GM21529 (cell line): Measurements from ENCODE around the gene FER.

ENCODE experiments used
- ATAC-seq: cut with Tn5 transposase; IDR thresholded peaks from one replicate; pipeline ENCODE4 v1.9.1; 2021; ENCODE audit not compliant: unreplicated experiment

The FER gene

DNA sequence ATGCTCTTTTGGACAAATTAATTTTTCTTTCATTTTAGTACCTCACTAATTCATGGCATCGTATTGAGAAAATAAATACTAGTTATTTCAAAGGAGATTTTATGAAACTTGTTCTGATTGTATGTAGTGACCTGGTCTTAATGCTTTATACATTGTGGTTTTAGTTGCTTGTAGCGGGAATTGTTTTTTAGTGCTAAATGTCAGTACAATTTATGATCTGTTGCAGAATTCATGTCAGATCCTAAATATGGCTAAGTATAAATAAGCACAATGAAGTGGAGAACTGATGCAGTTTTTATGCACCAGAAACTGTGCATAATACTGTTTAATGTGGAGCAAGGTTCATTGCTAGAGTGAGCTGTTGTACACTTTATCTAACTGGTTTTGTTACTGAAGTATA is 353.3 kb downstream of the FER start:
- no peak for ATAC-seq

DNA sequence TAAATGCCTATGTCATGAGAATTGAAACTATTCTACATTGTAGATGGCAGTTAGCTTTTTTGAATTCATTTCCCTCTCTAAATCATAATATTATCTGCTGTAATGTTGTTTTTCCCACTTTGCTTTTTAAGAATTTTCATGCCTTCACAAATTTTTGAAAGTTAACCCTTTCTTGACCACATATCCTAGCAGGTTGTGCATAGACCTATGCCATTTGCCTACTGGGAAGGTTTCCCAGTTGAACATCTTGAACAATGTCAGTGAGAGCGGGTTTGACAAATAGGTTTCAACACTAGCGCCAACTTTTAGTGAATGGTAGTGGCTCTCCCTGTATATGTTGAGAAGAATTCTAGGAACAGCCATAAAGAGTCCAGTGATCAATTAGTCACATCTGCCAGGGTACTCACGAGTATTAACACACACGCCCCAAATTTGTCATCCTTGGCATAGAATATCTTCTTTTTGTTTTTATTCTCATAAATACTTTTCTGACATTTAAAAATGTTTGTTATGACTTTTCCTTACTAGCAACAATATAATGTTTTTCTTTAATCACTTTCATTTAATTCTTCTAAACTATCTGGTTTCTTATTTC is 354.5 kb downstream of the FER start:
- no peak for ATAC-seq

DNA sequence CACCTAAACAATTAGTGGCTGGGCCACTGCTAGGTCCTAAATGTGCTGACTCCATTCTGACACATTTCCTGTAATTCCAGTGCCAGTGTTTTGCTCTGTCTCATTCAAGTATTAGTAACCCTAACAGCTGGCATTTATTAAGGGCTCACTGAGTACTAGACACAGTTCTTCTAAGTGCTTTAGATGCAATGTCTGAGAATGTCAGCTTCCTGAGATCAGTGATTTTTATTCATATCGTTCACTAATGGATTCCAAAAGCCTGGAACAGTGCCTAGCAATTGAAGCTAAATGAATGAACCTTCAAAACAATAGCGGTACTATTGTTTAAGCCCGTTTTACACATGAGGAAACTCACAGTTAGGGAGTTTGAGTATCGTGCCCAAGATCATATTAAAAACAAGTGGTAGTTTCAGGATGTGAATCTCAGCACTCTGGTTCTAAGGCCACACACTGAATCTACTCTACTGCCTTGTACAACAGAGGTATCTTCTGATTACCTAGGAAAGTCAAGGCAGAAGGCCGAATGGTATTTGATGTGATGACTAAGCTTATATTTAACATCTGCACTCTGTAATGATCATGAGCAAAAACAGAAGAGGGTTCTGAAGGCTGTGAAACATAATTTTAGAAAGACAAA is 358.1 kb downstream of the FER start:
- no peak for ATAC-seq

DNA sequence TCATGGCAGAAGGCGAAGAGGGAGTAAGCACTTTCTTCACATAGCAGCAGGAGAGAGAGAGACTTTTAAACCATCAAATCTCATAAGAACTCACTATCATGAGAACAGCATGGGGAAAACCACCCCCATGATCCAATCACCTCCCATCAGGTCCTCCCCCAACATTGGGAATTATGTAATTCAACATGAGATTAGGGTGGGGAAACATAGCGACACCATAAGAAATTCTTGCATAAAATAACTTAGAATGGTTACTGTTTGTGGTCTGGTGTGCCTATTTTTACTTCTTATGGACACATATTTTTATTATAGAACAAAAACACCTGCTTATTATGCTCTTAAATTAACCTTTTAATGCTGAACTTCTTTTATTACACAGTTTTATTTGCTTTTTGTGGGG is 364.0 kb downstream of the FER start:
- ATAC-seq: no peak

DNA sequence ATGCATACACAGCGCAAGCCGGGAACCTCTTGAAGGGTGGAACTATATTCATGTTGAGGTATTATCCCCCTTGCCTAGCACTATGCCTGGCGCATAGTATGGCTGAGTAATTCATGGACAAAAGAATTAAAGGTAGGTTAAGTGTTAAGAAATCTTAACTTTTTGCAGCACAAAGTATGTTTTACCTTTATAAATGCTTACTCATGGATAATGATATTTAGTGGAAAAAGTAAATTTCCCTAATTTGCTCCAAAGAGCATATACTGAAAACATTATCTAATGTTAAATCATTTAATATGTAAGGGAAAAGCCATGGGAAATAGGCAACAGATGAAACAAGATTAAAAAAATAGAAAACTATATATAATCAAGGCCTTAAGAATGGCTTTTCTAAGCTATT is 365.9 kb downstream of the FER start:
- ATAC-seq: no peak

DNA sequence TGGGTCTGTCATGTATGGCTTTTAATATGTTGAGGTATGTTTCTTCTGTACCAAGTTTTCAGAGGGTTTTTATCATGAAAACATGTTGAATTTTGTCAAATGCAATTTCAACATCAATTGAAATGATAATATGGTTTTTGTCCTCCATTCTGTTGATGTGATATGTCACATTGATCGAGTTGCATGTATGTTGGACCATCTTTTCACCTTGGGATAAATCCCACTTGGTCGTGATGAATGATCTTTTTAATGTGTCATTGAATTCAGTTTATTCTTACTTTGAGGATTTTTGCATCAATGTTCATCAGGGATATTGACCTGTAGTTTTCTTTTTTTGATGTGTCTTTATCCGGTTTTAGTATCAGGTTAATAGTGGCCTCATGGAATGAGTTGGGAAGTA is 373.5 kb downstream of the FER start:
- no peak for ATAC-seq

DNA sequence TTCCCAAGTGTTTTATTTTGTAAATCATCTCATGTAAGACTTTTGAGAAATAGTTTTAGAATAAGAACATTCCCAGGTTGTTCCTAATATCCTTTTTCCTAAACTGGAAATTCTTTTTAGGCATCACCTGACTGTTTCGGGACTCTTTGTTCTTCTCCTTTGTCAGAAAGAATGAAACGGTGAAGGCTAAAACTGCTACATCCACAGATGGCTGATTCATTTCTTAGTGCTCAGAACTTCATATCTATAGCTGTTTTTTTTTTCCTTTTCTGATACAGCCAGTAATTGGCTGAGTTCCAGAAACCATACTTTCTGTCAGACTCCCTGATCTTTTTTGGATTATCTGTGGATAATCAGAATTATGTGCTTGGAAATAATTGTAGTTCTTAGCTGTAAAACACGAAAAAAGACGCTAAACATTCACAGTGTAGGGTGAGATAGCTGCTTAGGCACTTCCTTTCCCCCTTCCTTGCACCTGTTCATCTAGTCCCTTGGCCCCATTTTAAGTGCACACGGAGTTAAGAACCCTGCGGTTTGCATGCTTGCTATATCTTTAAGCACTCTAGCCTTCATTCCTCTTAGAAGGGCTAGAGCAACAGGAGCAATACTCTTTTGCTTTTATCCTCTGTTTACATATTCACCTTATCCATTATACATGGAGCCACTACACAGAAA is 378.2 kb downstream of the FER start:
- no peak for ATAC-seq

DNA sequence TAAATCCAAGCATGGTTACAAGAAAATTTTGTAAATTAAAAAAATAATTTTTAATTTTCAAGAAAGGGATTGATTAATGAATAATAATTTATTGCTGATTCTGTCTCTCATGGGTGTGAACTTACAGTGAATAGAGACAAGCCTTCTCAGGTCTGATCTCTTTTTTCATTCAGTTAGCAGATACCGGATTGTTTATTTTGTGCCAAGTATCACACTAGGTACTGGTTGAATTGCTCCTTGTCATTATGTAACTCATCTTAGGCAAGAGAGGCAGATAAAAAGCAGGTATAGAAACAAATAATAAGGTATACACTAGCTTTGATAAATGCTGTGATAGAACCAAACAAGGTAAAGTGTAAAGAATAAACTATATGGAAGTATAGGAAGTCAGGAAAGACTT is 378.8 kb downstream of the FER start:
- ATAC-seq: no peak

DNA sequence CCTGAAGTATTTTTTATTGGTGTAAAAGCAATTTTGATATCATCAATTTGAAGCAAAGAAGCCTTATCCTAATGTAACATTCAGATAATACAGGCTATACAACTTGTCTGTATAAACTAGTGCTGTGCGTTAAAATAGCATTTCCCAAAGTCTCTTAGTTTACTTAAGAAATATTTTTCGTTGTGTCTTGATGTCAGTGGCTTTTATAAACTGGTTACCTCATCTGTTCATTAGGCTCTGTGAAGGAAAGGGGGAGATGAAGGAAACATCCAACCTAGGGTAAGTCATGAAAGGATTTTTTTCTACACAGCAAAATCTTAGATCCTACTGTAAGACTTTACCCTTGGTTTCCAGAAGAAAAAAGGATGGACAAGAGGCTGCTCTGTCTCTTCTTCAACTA is 389.2 kb downstream of the FER start:
- ATAC-seq: no peak

DNA sequence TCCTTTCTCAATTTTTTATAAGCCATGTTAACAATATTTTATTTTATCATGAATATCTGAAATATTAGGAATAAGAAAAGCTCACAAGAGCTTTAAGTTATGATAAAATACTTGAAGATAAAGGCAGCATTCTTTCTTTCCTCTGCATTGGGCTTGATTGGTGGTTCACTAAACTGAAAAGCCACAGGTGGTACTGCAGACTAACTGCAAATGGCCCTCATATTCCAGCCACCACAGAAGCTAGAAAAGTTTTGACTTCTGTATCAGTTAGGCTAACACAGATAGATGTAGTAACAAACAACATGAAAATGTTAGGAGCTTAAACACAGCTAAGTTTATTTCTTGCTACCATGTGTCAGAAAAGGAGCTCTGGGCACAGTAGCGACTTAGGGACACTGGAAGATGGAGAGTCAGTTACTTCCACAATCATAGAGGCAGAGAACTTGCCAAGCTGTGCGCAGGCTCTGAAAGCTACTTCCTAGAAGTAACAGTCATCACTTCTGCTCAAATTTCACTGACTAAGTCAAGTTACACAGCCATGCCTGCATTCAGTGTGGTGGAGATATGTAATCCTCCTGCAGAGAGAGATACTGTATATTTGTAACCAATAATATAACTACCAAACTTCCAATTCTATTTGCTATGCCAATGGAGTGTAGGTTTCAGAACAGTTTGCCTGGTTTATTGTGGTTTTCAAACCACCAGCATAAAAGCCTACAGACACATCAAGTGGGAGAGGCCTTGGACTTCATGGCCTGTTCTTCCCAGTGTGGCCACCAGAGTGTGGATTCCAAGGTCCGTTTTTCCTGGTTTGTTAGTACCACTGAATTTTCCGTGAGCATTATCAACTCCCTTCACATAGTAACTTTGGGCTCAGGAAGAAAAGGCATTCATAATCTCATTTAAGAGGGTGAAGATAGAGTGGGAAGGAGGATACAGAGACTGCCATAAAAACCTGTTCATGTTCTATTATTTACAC is 393.8 kb downstream of the FER start:
- no peak for ATAC-seq

DNA sequence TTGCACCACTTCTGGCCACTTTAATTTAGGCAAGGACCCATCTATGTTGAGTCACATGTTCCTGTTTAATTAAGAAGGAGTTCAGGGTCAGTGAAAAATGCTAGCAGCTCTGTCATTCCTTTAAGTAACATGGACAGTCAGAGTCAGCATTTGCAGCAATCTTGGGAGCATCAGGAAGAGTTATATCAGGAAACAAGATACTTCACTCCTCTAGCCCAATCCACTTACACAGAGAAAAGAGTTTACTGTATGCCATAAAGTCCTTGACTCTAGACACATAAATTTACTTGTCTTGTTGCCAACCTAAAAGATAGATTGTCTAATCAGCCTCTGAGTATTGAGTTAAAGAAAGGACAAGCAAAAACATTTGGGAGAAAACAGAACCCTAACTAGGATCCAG is 395.3 kb downstream of the FER start:
- ATAC-seq: no peak

DNA sequence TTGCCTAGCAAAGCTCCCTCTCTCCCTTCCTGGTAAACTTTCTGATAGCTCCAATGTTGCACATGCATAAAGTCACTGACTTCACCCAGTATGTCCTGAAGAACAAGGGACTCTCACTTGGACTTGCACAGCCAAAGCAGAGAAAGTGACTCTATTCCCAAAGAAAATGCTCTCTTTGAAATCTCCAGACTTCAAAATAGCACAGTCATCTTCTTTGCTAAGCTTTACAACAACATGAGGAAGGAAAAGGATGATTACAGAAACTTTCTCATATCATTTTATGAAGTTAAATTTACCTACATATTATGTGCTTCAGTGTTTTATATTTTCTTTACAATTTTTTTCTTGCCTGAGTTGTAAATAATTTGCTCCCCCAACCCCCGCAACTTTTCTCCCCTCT is 397.4 kb downstream of the FER start:
- no peak for ATAC-seq

DNA sequence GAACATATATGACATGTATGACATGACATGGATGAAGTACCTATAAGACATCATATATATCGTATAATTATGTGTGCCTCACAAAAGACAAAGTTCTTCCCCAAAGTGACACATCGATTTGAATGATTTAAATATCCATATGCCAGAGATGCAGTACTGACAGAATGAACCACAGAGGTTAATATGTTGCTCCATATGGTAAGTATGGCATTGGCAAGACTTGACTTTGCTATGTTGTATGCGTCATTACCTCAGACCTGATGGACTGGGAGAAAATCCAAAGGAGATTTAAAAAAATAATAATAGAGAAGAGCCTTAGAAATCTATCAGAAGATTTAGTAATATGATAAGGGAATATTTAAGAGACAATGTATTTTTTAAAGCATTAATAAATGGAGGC is 398.9 kb downstream of the FER start:
- no peak for ATAC-seq

DNA sequence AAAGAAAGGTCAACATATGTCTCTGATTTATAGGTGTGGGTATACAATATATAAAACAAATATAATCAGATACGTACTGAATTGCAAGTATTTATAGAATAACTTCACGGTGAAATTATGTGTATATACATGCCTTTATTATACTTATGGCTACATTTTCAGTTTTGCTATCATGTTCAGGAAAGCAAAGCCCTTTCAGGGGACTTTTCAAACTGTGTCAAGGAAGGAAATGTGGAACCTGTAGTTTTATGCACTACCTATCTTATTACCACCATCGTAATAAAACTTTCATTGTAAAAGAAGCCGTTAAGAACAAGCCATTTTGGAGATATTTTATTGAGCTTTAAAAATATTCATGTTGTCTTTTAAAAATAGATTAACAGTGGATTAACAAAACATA is 404.9 kb downstream of the FER start:
- ATAC-seq: no peak

DNA sequence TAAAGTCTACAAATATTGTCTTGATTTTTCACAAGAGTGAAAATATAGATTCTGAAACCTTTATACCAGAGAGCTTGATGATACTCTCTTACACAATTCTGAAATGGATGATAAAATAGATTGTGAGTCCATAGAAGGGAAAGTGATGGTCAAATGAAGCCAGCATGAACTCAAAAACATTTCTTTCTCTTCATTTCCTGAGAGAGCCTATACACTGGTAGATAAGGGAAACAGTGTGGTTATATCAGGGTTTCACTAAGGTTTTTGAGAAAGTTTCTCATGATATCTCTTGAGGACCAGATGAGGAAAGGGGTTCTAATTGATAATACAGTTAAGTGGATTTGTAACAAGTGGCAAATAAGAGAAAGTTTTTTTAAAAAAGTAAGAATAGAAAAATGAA is 407.9 kb downstream of the FER start:
- ATAC-seq: peak; percentile 64

DNA sequence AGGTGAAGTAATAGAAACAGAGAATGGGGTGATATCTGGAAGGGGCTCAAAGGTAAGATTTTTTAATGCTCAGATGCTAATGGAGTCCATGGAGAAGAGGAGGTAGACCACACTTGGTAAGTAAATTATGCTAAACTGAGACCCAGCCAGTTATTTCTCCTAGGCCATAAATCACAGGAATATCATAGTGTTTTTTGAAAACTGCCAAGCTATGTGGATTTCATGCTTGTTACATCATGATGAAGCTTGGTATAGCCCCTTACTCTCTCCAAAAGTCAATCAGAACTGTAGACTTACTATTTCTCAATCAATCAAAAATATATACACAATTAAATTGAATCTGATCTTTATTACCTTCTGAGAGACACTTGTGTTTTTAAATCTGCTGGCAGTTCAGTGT is 409.2 kb downstream of the FER start:
- ATAC-seq: no peak

DNA sequence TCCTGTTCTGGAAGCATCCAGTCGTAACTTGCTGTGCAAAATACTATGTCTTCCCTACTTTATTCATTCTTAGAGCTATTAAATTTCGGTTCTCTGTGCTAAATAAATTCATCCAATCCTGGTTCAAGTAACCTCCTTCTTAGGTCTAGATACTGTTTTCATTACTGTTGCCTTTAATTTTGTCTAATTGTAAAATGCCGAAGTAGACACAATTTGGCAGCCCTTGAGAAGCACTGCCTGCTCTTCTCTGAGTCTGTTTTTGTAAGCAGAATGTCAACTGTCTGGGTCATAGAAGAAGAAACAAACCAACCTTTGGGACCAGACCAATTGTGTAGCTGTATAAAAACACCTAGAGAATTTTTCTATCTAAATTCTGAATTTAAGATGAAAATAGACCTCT is 412.8 kb downstream of the FER start:
- no peak for ATAC-seq

DNA sequence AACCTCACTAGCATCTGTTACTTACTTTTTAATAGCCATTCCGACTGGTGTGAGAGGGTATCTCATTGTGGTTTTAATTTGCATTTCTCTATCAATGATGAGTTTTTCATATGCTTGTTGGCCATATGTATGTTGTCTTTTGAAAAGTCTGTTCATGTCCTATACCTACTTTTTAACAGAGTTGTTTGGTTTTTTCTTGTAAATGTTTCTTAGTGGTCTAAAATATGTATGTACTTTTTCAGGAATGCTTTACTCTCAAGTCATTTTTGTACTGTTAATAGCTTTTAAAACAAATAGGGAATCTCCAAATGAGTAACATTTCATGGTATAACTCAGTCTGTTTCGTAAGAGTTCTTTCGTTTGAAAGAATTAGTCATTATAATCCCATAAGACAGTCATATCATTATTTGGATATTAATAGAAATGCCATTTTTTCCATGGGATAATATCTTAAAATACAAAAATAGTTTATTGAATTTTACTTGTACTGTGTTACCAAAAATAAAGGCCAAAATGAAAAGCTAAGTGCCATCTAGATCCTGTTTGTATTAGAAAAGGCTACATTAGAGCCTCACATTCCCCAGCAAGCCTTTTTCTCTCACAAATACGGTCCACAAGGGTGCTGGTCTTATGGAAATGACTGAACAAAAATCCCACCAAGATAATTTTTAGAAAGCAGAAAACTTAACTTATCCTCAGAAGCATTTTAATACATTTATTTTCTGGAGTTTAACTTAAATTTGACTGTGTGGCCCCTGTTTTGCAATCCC is 414.4 kb downstream of the FER start:
- ATAC-seq: peak; percentile 82

DNA sequence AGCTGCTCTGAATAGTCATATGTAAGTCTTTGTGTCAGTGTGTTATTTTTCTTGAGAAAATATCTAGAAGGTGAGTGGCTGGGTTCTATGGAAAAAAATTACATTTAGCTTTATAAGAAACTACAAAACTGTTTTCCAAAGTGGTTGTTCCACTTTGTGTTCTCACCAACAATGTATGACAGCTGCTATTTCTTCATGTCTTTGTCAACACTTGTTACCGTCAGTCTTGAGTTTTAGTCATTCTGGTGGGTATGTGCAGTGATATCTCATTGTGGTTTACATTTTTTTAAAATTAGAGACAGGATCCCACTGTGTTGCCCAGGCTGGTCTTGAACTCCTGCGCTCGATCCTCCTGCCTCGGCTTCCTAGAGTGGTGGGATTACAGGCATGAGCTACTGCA is 415.6 kb downstream of the FER start:
- ATAC-seq: no peak

DNA sequence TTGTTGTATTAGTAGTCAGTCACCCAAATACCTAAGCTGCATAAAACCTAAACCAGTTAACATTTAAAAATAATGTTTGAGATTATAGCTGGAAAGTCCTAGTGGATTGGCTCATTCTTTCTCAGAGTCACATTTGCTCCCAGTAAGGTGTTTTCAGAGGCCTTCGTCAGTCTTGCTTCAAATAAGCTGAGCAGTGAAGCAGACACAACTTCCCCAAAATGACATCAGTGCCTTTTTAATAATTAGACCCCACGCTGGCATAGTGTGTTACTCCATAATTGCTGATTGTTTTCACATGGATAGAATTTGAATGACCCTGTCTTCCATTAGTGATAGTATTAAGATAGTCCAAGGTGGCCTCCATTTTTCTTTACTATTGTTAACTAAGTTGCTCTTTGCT is 416.3 kb downstream of the FER start:
- no peak for ATAC-seq

DNA sequence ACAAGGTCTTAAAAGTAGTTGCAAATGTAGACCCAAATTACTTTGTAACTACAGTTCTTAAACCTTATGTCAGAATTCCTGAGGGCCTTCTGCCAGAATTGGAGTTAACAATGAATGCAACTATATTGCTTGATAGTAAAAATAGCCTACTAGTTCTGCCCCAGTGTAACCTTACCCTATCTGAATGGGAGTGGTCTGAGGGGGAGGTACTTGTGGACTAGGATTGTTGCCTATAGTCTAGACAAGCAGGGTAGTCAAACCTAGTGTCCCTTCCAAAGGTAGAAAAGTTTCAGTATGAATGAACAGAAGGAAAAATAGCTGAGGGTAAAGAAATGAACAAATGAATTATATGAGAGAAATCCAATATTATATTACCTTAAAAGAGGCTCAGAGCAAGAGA is 419.9 kb downstream of the FER start:
- ATAC-seq: no peak
